HG02938 (cell line): ENCODE measurements around the gene SIMC1.
"Not testable (repeated sequence)": the region's sequence is repeated elsewhere in the genome, so short reads cannot be mapped to it uniquely, and the experiment has no call there.

Experiments used
- ATAC-seq: cut with Tn5 transposase; IDR thresholded peaks from one replicate; pipeline ENCODE4 v1.9.1; 2021; ENCODE audit warnings: mild to moderate bottlenecking, moderate library complexity; ENCODE audit not compliant: unreplicated experiment

SIMC1 gene

DNA sequence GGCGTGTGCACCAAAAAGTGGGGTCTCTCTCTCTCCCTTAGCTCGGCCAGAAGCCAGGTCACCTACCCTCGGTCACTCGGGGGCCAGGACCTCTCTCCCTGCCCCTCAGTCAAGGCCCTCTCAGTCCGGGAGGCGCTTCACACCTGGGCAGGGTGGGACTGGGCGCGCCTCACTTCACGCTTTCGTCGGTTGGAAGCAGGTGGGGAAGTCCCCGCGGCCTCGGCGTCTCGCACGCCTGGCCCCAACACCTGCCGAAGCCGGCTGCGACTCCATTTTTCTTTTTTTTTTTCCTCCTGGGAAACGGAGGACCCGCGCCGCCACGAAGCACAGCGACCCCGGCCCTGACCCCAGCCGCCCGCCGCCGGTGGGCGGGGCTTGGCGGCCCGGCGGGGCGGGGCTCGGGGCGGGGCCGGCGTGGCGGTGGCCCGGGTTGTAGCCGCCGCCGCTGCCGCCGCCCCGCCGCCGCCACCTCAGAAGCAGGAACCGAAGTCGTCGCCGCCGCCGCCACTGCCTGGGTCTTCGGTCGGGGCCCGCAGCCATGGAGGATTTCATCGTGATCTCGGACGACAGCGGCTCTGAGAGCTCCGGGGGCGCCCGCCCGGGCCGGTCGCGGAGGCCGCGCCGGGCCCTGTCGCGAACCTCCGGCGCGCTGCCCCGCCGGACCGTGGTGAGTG, at the start of gene SIMC1:
Gene SIMC1, plus strand, starts transcription at position 454 of the 674 bp plus-strand sequence. Its CDS starts 85 bp downstream, at position 539.
- ATAC-seq, result peak; percentile 46

DNA sequence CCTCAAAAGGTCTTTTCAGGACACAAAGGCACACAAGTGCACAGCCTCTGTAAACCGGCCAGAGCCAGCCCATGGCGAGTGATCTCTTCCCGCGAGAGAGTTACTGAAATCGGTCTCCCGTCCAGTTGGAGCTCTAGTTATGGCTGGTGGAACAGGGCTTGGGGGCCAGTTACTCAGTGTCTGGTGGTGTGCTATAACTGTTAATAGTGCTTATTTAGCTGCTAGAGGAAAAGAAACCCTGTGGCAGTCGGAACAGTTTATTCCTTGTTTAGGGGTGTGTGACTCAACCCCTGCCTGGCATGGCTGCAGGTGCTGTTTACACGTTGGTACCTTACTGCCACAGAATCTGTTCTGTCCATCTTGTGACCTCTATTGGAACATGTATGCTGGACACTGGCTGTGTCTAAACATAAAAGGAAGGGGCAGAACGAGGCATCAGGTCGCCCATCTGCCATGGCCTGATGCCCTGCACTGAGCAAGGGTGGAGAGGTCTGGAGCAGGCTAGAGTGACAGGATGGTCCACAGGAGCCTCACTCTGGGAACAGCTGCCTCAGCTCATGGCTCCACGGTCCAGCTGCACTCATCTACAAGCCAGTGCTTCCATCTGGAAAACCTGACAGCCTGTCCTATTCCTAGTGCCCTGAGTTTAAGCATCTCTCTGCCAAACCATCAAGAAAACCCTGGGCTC, 49.6 kb upstream of the SIMC1 start:
- ATAC-seq, result no peak

DNA sequence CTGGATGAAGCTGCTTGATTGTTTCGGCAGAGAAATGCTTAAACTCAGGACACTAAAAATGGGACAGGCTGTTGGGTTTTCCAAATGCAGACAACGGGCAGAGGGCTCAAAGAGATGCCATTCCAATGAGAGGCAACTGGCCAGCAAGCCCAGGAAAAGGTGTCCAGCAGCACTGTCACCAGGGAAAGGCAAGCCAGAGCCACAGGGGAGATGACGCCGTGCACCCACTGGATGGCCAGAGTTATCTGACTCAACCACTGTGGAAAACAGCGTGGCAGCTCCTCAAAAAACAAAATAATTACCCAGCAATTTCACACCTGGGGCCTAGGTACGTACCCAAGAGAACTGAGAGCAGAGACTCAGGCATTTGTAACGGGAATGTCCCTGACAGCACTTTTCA, 48.4 kb upstream of the SIMC1 start:
- no peak for ATAC-seq

DNA sequence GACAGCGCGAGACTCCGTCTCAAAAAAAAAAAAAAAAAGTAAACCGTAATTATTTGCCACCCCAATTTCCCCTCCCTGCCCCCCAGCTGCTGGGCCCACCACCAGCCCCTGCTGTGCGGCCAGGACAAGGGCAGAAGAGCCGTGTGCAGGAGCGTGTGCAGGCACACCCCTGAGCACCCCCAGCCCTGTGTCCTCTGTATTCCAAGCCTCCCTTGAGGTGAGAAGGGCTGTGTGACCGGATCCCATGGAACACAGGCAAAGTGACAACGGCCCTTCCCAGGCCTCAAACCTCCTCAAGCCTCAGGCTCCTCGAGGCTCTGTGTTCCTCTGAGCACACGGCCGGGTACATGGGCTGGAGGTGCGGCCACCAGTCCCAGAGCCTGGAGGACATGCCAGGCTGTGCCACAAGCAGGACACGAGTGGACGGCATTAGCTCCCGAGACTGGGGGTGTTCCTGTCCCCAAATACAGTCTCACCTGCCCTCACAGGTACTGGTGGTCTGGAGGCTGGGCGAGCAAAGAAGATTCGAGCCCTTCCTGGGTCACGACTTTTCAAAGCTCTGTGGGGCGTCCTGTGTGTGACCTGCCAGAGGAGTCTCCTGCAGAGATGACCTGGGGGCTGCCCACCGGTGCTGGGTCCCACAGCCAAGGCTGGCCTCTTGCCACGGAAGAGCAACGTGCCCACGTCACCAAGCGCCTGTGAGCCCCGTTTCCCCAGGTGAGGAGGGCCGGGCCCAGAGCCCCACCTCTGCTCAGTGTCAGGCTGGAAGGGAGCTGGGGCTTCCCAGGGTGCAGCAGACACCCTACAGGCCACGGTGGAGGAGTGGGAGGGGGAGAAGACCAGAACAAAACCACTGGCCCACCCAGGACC, 47.1 kb upstream of the SIMC1 start:
- no peak for ATAC-seq

DNA sequence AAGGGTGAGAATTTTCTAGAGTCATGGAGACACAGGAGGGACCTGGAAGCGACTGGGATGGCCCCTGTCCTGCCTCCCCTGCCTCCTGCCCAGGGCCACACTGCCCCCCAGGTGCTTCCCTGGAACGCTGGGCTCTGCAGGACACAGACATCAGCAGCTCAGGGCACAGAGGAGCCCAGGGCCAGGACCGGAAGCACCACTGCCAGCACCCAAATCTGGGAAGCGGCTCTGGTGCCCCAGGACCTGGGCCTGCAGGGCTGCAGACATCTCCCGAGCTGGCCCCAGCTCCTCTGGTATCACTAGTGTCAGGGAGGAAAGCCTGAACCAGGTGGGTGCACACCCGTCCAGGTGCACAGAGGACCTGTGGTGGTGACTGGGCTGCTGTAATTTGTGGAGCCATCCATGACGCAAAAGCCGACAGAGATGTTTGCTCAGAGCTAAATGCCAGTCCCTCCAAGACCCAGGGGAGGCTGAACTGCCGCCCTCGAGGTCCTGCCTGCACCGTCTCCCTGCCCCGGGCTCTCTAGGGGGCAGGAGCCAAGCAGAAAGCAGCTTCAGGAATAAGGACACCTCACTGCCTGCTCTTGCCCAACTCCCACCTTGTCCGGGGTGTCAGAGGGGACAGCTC, 46.0 kb upstream of the SIMC1 start:
- ATAC-seq, result no peak

DNA sequence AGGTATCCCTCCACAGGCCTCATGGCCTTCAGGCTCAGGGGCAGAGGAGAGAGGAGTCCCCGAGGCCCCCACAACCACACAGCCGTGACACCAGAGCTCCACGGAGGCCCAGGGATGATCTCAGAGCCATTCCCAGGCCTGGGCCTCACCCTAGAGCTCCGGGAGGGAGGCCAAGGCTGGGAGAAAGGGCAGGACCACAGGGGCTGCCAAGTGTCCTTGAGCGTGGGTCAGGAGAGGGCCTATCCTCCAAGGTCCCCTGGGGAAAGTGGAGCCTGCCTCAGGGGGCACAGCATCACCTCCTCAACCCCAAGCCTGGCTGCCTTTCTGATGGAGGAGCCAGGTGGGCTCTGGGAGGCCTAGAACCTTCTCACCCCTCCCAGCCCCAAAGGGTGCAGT, 45.5 kb upstream of the SIMC1 start:
- ATAC-seq, result not testable (repeated sequence)

DNA sequence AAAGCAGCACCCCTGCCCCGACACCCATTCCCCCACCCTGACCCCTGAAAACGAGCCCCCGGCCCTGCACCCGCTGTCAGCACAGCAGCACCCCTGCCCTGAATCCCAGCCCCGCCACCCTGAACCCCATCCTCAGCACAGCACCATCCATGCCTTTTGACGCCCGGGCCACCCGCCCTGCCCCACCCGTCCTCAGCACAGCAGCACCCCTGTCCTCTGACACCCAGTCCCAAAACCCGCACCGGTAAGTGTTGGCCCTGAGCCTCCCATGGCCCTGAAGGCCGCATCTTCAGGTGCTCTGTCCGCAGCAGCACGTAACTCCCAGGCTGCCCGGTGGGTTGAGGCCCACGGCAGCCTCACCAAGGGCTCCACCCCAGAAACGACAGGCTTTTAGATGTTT, 44.6 kb upstream of the SIMC1 start:
- ATAC-seq, result not testable (repeated sequence)

DNA sequence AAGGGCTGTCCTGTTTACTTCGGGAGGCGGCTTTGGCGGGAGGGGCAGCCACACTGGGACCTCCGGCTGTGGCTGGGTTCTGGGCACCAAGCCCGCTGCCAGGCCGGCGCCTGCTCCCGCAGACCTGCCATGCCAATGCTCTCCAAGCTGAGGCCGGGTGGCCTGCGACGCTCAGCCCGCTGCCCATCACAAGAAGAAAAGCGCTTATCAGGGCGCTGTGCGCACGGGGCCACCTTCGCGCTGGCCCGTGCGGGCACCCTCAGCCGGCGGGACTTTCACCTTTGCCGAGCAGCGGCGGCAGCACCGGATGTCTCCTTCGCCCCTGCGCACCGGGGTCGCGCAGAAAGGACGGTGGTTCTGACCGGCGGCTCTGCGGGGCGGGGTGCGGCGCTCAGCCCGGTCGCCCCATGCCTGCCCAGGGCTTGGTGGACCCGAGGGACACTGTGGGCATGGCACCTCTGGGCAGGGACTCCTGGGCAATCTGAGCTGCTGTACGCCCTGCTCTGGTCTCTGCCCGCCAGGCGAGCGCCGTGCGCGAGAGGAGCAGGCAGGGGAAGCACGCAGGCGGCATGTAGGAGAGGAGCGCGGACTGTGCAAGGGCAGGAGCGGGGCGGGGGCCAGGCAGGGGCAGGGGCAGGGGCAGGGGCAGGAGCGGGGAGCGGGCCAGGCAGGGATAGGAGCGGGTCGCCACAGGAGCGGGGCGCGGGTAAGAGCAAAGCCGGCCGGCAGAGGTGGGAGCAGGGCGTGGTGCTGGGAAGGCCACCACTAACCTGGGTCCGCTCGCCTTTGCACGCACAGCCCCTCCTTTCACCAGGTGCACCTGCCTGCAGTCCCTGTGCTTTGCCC, 43.8 kb upstream of the SIMC1 start:
- not testable (repeated sequence) for ATAC-seq

DNA sequence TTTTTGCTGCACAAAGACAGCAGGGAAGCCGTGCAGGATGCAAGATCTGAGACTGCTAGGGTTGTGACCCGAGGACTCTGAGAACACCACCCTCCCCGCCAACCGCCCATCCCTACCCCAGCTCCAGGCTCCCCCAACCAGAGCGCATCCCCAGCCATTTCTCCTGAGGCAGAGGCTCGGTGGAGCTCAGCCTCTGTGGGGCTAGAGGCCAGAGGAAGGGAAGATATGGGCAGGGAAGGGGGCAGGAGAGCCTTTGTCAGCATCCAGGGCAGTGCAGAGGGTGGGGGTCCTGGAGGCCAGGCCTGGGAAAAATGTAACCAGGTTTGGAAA, 43.2 kb upstream of the SIMC1 start:
- not testable (repeated sequence) for ATAC-seq

DNA sequence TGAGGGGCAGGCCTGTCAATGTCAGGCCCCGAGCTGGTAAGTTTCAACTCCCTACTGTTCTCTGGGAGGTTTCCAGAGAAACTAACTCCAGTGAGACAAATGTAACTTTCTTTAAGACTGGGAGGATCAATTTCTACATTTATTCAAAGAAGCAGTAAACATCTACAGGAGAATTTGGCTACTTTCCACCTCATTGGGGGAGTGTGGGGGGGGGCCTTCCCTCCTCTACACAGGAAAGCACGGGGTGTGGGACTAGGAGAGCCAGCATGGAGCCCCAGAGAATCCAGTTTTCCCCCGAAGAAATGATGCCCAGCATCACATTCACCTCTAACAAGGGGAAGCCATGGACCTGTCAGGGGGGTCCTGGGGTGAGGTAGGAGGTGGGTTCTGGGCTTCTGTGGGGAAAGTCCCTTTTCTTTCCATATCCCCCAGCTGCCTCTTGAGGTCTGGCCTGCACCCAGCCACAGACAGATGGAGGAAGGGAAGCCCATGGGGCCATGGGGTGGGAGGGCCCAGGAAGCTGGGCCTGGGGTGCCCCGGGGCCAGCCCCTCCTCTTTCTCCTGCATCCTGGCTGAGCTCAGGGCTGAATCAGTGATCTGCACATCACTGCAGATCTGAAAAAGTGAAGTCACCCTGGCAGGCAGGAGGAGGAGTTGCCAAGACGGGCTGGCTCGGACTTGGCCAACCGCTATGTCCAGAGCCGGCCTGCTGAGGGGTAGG, 42.6 kb upstream of the SIMC1 start:
- ATAC-seq, result peak; percentile 47

DNA sequence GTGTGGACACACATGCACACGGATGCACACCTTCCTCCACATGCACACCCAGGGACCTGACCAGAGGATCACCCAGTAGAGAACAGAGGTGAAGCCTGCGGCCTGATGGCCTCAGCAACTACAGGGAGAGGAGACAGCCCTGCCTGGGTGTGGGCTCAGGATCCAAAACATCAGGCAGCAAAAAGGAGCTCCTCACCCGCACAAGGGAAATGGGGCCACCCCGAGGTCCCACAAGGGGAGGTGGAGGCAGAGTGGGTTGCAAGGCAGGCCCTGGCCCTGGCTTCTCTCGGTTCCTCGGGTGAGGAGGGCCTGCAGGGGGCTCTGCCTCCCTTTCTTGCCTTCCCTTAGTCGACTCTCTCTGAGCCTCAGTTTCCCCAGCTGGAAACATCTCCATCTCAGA, 41.4 kb upstream of the SIMC1 start:
- not testable (repeated sequence) for ATAC-seq

DNA sequence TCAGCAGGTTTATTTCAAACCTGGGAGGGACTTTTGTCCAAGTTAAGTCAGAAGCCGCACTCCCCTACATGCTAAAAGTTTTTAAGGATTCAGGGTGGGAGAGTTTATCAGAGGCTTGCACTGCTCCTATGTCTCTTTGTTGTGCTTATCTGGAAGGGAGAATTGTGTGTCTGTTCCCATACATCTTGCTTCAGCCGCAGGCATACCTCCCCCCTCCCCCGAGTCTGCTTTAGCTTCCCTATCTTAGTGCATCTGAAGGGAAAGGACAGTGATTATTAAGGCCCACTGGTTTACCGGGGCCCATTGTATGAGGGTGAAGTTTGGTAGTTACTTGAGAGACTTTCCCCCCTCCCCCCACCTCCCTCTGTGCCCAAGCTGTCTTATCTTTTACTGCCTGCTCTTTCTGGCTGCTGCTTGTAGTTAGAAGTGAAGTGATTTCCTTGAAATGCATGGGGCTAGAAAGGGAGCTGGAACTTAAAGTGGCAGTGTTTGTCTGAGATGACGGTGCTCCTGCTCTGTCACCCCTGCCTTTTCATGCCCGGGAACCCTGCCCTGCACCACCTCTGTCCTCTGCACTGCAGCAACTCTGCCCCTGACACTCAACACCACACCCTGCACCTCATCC, 40.9 kb upstream of the SIMC1 start:
- not testable (repeated sequence) for ATAC-seq

DNA sequence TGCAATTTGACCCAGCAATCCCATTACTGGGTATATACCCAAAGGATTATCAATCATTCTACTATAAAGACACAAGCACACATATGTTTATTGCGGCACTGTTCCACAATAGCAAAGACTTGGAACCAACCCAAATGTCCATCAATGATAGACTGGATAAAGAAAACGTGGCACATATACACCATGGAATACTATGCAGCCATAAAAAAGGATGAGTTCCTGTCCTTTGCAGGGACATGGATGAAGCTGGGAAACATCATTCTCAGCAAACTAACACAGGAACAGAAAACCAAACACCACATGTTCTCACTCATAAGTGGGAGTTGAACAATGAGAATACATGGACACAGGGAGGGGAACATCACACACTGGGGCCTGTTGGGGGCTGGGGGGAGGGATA, 39.9 kb upstream of the SIMC1 start:
- not testable (repeated sequence) for ATAC-seq

DNA sequence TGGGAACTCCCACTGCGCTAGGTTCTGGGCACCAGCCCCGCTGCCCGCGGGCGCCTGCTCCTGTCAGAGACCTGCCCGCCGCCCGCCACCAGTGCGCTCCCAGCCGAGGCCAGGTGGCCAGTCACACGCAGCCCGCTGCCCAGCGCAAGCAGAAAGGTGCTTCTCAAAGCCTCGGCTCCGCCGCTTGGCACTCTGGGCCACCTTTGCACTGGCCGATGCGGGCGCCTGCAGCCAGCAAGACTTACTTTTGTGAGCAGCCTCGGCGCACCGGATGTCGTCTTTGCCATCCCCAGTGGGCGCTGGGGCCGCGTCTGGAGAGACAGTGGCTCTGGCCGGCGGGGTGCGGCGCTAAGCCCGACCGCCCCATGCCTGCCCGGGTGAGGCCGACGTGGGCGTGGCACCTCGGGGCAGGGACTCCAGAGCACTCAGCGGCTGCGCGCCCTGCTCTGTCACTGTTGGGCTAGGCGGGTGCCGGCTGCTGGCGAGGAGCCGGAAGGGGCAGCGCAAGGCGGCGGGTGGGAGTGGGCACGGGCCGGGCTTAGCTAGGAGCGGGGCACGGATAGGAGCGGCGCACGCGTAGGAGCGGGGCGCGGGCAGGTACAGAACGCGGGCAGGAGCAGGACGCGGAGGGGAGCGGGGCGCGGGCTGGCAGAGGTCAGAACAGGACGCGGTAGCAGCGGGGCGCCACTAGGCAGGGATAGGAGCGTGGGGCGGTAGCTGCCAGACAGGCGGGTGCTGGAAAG, 39.1 kb upstream of the SIMC1 start:
- not testable (repeated sequence) for ATAC-seq

DNA sequence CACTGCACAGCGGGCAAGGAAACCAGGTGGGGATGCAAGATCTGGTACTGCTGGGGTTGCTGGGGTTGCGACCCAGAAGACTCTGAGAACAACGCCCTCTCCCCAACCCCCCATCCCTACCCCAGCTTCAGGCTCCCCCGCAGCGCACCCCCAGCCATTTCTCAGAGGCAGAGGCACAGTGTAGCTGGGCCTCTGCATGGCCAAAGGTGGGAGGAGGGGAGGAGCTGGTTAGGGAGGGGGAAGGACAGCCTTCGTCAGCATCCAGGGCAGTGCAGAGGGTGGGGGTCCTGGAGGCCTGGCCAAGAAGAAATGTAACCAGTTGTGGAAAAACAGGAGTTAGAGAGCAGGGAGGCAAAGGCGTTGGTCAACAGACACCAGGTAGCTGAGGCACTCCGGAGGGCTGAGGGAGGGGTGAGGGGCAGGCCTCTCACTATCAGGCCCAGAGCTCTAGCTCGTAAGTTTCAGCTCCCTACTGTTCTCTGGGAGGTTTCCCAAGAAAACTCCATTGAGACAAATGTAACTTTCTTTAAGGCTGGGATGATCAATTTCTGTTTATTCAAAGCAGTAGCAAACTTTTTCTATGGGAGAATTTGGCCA, 38.3 kb upstream of the SIMC1 start:
- not testable (repeated sequence) for ATAC-seq

DNA sequence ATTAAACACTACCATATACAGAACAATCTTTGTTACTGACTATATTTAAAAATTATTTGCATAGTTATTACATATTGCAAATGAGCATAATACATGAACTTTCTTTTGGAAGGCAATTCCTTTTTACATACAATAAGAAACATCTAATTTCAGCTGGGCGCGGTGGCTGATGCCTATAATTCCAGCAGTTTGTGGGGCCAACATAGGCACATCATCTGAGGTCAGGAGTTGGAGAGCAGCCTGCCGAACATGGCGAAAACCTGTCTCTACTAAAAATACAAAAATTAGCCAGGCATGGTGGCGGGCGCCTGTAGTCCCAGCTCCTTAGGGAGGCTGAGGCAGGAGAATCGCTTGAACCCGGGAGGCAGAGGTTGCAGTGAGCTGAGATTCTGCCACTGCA, 36.4 kb upstream of the SIMC1 start:
- no peak for ATAC-seq

DNA sequence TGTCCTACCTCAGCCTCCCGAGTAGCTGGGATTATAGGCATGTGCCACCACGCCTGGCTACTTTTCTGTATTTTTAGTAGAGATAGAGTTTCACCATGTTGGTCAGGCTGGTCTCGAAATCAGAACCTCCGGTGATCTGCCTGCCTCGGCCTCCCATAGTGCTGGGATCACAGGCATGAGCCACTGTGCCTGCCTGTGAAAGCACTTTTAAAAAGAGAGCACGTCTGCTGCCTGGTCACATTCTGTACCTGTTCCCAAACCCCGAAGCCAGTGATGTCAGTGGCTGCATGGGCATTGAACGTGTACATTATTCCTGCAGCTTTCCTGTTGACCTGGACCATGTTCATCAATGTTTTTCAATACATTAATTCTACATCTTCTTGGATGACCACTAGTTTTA, 35.1 kb upstream of the SIMC1 start:
- no peak for ATAC-seq

DNA sequence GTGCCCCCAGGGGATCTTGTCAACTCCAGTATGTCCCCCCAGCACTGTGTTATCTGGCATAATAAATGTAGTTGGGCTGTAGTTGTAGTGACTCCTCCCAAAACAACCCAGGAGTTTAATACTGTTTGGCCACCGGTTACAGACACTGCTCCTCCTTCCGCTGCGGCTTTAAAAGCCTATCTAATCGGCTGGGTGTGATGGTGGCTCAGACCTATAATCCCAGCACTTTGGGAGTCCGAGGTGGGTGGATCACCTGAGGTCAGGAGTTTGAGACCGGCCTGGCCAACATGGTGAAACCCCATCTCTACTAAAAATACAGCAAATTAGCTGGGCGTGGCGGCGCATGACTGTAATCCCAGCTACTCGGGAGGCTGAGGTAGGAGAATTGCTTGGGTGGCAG, 34.7 kb upstream of the SIMC1 start:
- ATAC-seq, result not testable (repeated sequence)
